PC-9 (cell line): ENCODE results near the gene PRIM1.

Experiments
- EZH2 ChIP-seq: fragments of 200-600 bp; sonication (generic); IDR thresholded peaks from 2 replicates; pipeline ENCODE4 v1.8.0; 2017; ENCODE audit warnings: antibody characterized with exemption, low read depth
- TF ChIP-seq, protein P1 (sequence below): fragments of 200-600 bp; sonication (generic); conservative IDR thresholded peaks from 2 replicates; pipeline ENCODE4 v1.6.1; 2017; ENCODE audit warnings: mixed run types, antibody characterized with exemption, mild to moderate bottlenecking, moderate library complexity

GRCh38 chr12:56725723-56726102 is 26.4 kb downstream of the PRIM1 start:
- TF ChIP-seq, protein P1, sequence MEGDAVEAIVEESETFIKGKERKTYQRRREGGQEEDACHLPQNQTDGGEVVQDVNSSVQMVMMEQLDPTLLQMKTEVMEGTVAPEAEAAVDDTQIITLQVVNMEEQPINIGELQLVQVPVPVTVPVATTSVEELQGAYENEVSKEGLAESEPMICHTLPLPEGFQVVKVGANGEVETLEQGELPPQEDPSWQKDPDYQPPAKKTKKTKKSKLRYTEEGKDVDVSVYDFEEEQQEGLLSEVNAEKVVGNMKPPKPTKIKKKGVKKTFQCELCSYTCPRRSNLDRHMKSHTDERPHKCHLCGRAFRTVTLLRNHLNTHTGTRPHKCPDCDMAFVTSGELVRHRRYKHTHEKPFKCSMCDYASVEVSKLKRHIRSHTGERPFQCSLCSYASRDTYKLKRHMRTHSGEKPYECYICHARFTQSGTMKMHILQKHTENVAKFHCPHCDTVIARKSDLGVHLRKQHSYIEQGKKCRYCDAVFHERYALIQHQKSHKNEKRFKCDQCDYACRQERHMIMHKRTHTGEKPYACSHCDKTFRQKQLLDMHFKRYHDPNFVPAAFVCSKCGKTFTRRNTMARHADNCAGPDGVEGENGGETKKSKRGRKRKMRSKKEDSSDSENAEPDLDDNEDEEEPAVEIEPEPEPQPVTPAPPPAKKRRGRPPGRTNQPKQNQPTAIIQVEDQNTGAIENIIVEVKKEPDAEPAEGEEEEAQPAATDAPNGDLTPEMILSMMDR, result no peak
- TF ChIP-seq EZH2, result no peak
